HepG2 (cell line): ENCODE data around the gene IL17RC. TPM values are rescaled to one million over a fixed set of nuclear protein-coding genes. Genes with fewer than 3 reads are reported as not detected.

Source experiments
- ATAC-seq: fragments of 200-7000 bp; cut with Tn5 transposase; 3 replicates; pipeline ENCODE4 v1.9.1; 2020; ENCODE audit warnings: mild to moderate bottlenecking, moderate library complexity
- BruUV-seq: library from RNA; stranded (reverse); fragments of 400-500 nt; replicated peaks from 2 replicates; lab custom pipeline; 2021; lab: Mats Ljungman, UMichigan
- CTCF ChIA-PET: fragments of 300-600 bp; formaldehyde crosslinking; extraction: SDS; loops from one replicate; lab custom pipeline; 2021; ENCODE audit warnings: low total read pairs, inconsistent platforms, low intra/inter-chr PET ratio; lab: Yijun Ruan, JAX
- POLR2A ChIA-PET: fragments of 350-600 bp; sonication (Branson Sonifier 250); formaldehyde crosslinking; loops from one replicate; lab custom pipeline; 2020; ENCODE audit warnings: antibody characterized with exemption, inconsistent platforms; lab: Yijun Ruan, JAX
- DNase-seq: peaks from one replicate; pipeline ENCODE4 v3.0.0-alpha.2; 2015; ENCODE audit warnings: low spot score
- FAIRE-seq: peaks from 3 replicates; lab custom pipeline; 2011; peaks lifted over from hg19 to GRCh38; lab: Jason Lieb, UNC
- H2AFZ ChIP-seq: one replicate; pipeline ENCODE4 v1.6.1; 2011; ENCODE audit warnings: low read length, inconsistent platforms
- H3K27ac ChIP-seq: fragments of 300-600 bp; 3 replicates; pipeline ENCODE4 v1.8.0; 2011; ENCODE audit warnings: mixed run types, mild to moderate bottlenecking, mixed read lengths, low read length, inconsistent platforms; ENCODE audit not compliant: insufficient read depth; ENCODE audit errors: extremely low read length
- H3K27me3 ChIP-seq, 2 experiments: fragments of 200-600 bp in 1 of 2; 2 replicates in 1 of 2; 3 replicates in 1 of 2; pipeline versions ENCODE4 v1.6.0 to v1.8.0; 2011; ENCODE audit warnings: low read length in 2 of 2, mild to moderate bottlenecking in 2 of 2, moderate library complexity in 2 of 2, inconsistent platforms in 1 of 2; ENCODE audit not compliant: insufficient read depth in 2 of 2, control insufficient read depth in 1 of 2
- H3K36me3 ChIP-seq, 2 experiments: fragments of 200-600 bp in 1 of 2; replicated peaks in 1 of 2; 2 replicates in 1 of 2; 3 replicates in 1 of 2; pipeline versions ENCODE4 v1.5.1 to v1.8.0; 2011; ENCODE audit warnings: low read length in 2 of 2, inconsistent platforms in 1 of 2; ENCODE audit not compliant: insufficient read depth in 2 of 2, control insufficient read depth in 1 of 2
- H3K4me1 ChIP-seq: 2 replicates; pipeline ENCODE4 v1.5.1; 2012; ENCODE audit warnings: low read length, inconsistent platforms; ENCODE audit not compliant: insufficient read depth
- H3K4me2 ChIP-seq: 2 replicates; pipeline ENCODE4 v1.6.0; 2011; ENCODE audit warnings: low read depth, low read length, inconsistent platforms
- H3K4me3 ChIP-seq, 3 experiments: fragments of 200-600 bp in 1 of 3; sonication (generic), shearing (Covaris generic) in 1 of 3; replicated peaks in 1 of 3; 2 replicates each; pipeline ENCODE4 v1.5.1; 2011 to 2016; ENCODE audit warnings: low read length in 3 of 3, inconsistent platforms in 2 of 3, low read depth in 2 of 3, mild to moderate bottlenecking in 2 of 3, control low read depth in 1 of 3, mixed read lengths in 1 of 3; ENCODE audit not compliant: insufficient read depth in 1 of 3
- H3K79me2 ChIP-seq: one replicate; pipeline ENCODE4 v1.6.1; 2011; ENCODE audit warnings: low read length, inconsistent platforms; ENCODE audit not compliant: insufficient read depth
- H3K9ac ChIP-seq: 2 replicates; pipeline ENCODE4 v1.6.0; 2011; ENCODE audit warnings: mild to moderate bottlenecking, low read depth, low read length, inconsistent platforms; ENCODE audit not compliant: insufficient read depth
- H3K9me3 ChIP-seq: 2 replicates; pipeline ENCODE4 v1.5.1; 2012; ENCODE audit warnings: mild to moderate bottlenecking, low read length
- H4K20me1 ChIP-seq: 2 replicates; pipeline ENCODE4 v1.6.0; 2011; ENCODE audit warnings: inconsistent platforms, mild to moderate bottlenecking, low read length, moderate library complexity; ENCODE audit not compliant: insufficient read depth
- CAMTA2 ChIP-seq: sonication (generic); formaldehyde crosslinking; IDR thresholded peaks from 2 replicates; pipeline ENCODE4 v1.4.0; 2020; ENCODE audit warnings: mild to moderate bottlenecking, missing genetic modification reagents, borderline replicate concordance
- CBX2 ChIP-seq, 2 experiments: fragments of 200-600 bp in 1 of 2; sonication (generic); formaldehyde crosslinking in 1 of 2; IDR thresholded peaks; 2 replicates each; pipeline versions ENCODE4 v1.7.0 to v1.8.1; 2018 to 2022; ENCODE audit warnings: low read depth in 2 of 2, low read length in 1 of 2, mild to moderate bottlenecking in 1 of 2, missing genetic modification reagents in 1 of 2
- CREM ChIP-seq, 2 experiments: sonication (generic) in 1 of 2; formaldehyde crosslinking in 1 of 2; IDR thresholded peaks; 2 replicates each; pipeline versions ENCODE4 v1.4.0 to v1.6.1; 2016 to 2020; ENCODE audit warnings: antibody characterized with exemption in 1 of 2, mild to moderate bottlenecking in 1 of 2, missing genetic modification reagents in 1 of 2
- FOXP1 ChIP-seq, 2 experiments: fragments of 450-650 bp in 1 of 2; IDR thresholded peaks; 2 replicates each; pipeline ENCODE4 v1.6.1; 2017 to 2018; ENCODE audit warnings: antibody characterized with exemption in 1 of 2
- MAF1 ChIP-seq: sonication (generic); formaldehyde crosslinking; IDR thresholded peaks from 2 replicates; pipeline ENCODE4 v1.5.0; 2020; ENCODE audit warnings: missing genetic modification reagents, borderline replicate concordance
- MIER2 ChIP-seq: IDR thresholded peaks from 2 replicates; pipeline ENCODE4 v1.6.1; 2016; ENCODE audit warnings: missing biosample characterization, missing genetic modification reagents
- REST ChIP-seq, 2 experiments: IDR thresholded peaks; 2 replicates each; pipeline ENCODE4 v1.6.1; 2011 to 2012; ENCODE audit warnings: low read length in 2 of 2, borderline replicate concordance in 1 of 2, low read depth in 1 of 2, mild to moderate bottlenecking in 1 of 2, moderate library complexity in 1 of 2
- SOX6 ChIP-seq, 2 experiments: fragments of 450-650 bp in 1 of 2; sonication (generic) in 1 of 2; formaldehyde crosslinking in 1 of 2; IDR thresholded peaks; 2 replicates each; pipeline versions ENCODE4 v1.4.0 to v1.6.1; 2017 to 2020; ENCODE audit warnings: antibody characterized with exemption in 1 of 2, mild to moderate bottlenecking in 1 of 2, missing genetic modification reagents in 1 of 2
- ZNF484 ChIP-seq: sonication (generic); formaldehyde crosslinking; IDR thresholded peaks from 2 replicates; pipeline ENCODE4 v1.5.1; 2020; ENCODE audit warnings: mild to moderate bottlenecking, low read depth, missing genetic modification reagents, borderline replicate concordance
- WGBS: methylation state at CpG from one replicate; pipeline ENCODE4 v1.1.6; 2017; ENCODE audit warnings: low lambda C conversion rate; 5-methylcytosine and 5-hydroxymethylcytosine counted together
- in situ Hi-C: cut with HindIII; loops from 2 replicates; pipeline ENCODE4 v1.10.0; 2017; ENCODE audit warnings: low pct_unique_long_range_greater_than_20kb; ENCODE audit not compliant: extremely low pct_ligation_motif_present
- intact Hi-C: fragments of 100-400 bp; cut with micrococcal nuclease; formaldehyde crosslinking; loops from one replicate; pipeline ENCODE4 v1.10.0; 2022; ENCODE audit not compliant: unreplicated experiment
- polyA plus RNA-seq, 8 experiments: library from polyadenylated mRNA; depleted of rRNA in 3 of 8; stranded (reverse) in 7 of 8; unstranded in 1 of 8; fragments of >200 nt; fragmentation: Illumina TruSeq in 4 of 8; extraction: Trizol in 4 of 8; gene quantifications; 2 replicates each; pipeline versions ENCODE4 v1.2.1 to v1.2.3, GENCODE V29; 2011 to 2016; ENCODE audit warnings: low read depth in 4 of 8, missing spikeins in 1 of 8, mixed read lengths in 1 of 8; ENCODE audit not compliant: insufficient read depth in 1 of 8
- total RNA-seq, 5 experiments: library from RNA; depleted of rRNA; stranded (reverse); fragments of >200 nt; fragmentation: Illumina TruSeq; extraction: Trizol; gene quantifications; 2 replicates each; pipeline ENCODE4 v1.2.3, GENCODE V29; 2016; ENCODE audit warnings: low read depth in 1 of 5

Gene IL17RC
- total and polyA plus RNA-seq, 2 of the 13 experiments (the other 11 are each of a cell fraction or from before 2014, with no cell fraction given): 20.7 to 24.0 TPM

GRCh38 chr3:9951126-9951525 is 34.2 kb downstream of the IL17RC start:
- CTCF ChIA-PET: no interaction called here
- WGBS: 82% methylated on average over 7 of the region's 7 CpGs
- no TSS peak for BruUV-seq
- no peaks in the 10 kb centered on the region for H3K9me3 ChIP-seq
- H3K27me3 ChIP-seq: no peaks in the 10 kb centered on the region
- TF ChIP-seq MAF1 (CRISPR knock-in tag): no peak
- no peak for TF ChIP-seq SOX6 (IDR thresholded peaks at IDR 0.05)
- no peak for TF ChIP-seq SOX6 (CRISPR knock-in tag; IDR thresholded peaks at IDR 0.05)
- TF ChIP-seq CBX2 (IDR thresholded peaks at IDR 0.05; ENCODE audit: low read depth, low read length): no peak
- no peak for TF ChIP-seq CBX2 (CRISPR knock-in tag; IDR thresholded peaks at IDR 0.05; ENCODE audit: low read depth)
- no peak for TF ChIP-seq REST (IDR thresholded peaks at IDR 0.05; ENCODE audit: borderline replicate concordance in 1 of 2, low read depth in 1 of 2, low read length in 2 of 2)
- TF ChIP-seq CREM (IDR thresholded peaks at IDR 0.05): no peak
- TF ChIP-seq CREM (CRISPR knock-in tag; IDR thresholded peaks at IDR 0.05): no peak
- TF ChIP-seq ZNF484 (CRISPR knock-in tag): no peak
- no peak for TF ChIP-seq CAMTA2 (CRISPR knock-in tag)
- TF ChIP-seq FOXP1 (IDR thresholded peaks at IDR 0.05): no peak
- no peak for TF ChIP-seq FOXP1 (CRISPR knock-in tag; IDR thresholded peaks at IDR 0.05)
- no peak for TF ChIP-seq MIER2 (CRISPR knock-in tag)
- TF ChIP-seq, all 625 proteins: peak for 0
- Histone ChIP-seq H4K20me1 (no peaks in the 10 kb centered on the region), H3K4me2 (no peak overlapping the region), H3K4me3 (no peak overlapping the region), H3K36me3 (no peaks in the 10 kb centered on the region; a peak in 2 of 5 replicates), H3K27ac (no peak overlapping the region), H3K9ac (no peak overlapping the region), H3K4me1 (peaks cover 46% of the 10 kb centered on the region), H3K79me2 (peaks cover 3% of the 10 kb centered on the region), H2AFZ (no peak overlapping the region)
- no peak for DNase-seq
- ATAC-seq: no peak
- no peak for FAIRE-seq
- in situ Hi-C loops: no loop called here
- intact Hi-C loops: no loop called here
- POLR2A ChIA-PET: no interaction called here
